NCI-H345 treated with DMSO at 0.1 percent for 48 hours (cell line): ENCODE data around the gene MMP13.
A peak's percentile ranks its signal among the peaks of the same experiment; 100 is the strongest.
"Not testable (repeated sequence)": the region's sequence is repeated elsewhere in the genome, so short reads cannot be mapped to it uniquely, and the experiment has no call there.

Source experiments
- DNase-seq: peaks from one replicate; lab custom pipeline; 2025; ENCODE audit not compliant: unreplicated experiment; lab: John Stamatoyannopoulos, UW

Gene MMP13

DNA sequence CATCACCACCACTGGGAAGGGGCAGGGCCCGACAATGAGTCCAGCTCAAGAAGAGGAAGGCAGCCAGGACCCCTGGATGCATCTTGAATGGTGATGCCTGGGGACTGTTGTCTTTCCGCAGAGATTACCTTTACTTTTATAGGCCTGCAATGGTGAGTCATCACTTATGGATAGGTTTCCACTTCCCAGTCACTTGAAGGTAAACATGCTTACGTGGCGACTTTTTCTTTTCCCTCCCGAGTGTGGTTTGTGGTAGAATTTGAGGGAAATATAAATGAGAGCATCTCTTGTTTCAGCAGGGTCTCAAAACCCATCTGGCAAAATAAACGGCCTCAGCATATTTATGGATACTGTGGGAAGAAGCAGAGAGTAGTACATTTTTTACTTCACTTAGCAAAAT, at the start of gene MMP13:
MMP13 (minus strand) TSS at position 109 of the 400 bp plus-strand sequence; CDS start at position 82, 27 bp downstream.
- DNase-seq = no peak

DNA sequence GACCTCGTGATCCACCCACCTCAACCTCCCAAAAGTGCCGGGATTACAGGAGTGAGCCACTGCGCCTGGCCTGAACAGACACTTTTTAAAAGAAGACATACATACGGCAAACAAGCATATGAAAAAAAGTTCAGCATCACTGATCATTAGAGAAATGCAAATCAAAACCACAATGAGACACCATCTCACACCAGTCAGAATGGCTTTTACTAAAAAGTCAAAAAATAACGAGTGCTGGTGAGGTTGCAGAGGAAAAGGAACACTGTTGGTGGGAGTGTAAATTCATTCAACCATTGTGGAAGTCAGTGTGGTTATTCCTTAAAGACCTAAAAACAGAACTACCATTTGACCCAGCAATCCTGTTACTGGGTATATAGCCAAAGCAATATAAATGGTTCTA, 48.7 kb upstream of the MMP13 start:
- DNase-seq = not testable (repeated sequence)

DNA sequence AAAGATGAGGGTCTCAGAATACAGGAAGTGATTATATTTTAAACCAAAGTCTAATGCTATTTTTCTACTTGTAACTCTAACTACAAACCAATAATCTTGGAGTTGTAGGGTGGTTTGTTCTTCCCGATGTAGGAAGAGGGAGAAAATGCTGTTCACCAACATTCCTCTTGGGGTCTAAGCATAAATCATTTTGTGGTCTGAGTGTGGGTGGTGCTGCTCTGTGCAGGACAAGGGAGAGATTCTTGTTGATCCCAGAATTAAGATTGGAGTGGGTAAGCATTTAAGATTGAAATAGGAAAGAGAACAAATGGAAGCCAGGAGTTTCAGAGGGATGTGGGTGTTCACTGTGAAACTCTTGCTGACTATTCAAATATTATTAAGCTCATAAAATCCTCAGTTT, 38.6 kb upstream of the MMP13 start:
- DNase-seq = no peak

DNA sequence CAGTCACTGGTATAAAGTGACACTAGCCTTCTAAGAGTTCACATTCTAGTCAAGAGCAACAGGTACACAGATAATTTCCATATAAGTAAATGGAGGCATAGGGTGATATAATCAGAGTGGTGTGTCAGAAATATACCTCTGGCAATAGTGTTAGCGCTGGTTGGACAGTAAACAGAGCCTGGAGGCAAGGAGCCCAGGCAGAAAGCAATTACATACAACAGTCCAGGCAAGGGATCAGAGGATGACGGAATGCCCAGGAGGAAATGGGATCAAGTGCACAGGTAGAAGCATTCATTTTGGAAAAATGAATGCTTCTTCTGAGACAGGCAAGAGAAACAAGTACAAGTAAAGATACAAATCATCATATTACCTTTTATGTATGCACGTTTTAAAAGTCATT, 36.2 kb upstream of the MMP13 start:
- no peak for DNase-seq

DNA sequence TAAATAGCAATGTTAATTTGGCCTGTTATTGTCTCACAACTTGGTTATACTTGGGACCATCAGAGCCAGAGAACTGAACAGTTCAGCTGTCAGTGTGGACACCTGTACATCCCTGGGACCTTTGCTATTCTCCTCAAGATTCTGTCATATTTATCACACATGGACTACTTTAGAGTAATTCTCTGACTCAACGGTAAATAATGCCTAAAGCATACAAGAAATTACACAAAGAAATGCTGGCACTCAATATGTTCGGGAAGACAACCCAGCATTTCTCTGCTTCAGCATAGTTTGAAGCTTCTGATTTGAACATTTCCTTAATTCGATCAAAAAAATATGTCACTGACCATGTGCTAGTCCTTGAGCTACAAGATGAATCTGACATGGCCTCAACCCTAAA, 34.6 kb upstream of the MMP13 start:
- DNase-seq = no peak

DNA sequence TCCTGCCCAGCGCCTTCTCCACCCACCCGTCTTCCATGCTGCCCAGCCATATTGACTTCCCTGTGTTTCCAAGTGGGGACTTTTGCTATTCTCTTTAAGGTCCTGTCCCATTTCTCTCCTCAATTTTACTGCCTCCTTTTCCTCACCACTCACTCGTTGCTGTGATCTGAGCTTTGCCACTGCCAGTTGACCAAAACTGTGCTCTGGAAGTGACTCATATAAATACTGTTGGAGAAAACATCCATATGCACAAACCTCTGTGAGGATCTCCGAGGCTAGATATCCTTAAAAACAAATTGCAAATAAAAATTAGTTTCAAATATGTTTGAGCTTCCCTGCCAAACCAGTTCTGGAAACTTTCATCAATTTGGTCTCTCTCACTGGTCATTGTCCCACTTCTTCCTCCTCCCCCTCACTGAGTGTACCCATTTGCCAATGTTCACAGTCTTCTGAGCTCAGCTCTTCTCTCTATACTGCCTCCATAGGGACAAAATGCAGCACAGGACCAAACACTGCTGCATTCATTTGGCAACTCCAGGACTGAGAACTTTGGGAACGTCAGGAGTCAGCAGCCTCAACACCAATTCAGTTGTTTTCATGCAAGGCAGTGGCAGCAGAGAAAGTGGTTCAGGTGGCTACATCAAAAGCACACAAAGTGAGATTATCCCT, 34.0 kb upstream of the MMP13 start:
- no peak for DNase-seq

DNA sequence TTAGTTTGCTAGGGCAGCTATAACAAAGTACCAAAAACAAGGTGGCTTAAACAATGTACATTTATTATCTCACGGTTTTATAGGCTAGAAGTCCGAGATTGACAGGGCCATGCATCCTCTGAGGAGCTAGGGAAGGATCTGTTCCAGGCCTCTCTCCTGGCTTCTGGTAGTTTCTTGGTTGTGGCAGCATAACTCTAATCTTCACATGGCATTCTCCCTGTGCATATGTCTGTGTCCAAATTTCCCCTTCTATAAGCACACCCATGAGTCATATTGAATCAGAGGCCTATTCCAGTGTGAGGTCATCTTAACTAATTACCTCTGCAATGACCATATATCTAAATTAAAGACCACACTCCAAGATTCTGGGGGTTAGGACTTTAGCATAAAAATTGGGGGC, 31.3 kb upstream of the MMP13 start:
- no peak for DNase-seq

DNA sequence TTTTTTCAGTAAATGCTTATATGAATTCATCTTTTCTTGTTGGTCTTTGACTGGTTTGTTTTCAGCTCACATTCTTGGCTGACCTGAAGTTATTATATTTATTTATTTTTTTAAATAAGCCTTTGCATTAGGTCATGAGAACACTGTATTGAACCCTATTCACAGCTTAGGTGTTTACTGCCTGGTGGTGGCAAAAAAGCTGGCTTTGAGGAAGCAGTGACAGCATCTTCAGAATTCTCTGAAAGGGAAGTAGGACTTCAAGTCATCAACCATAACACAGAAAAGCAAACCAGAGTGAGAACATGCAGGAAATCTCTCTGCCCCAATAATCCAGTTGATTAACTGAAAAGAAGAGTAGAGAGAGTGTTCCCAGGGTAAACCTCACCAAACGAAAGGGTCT, 30.3 kb upstream of the MMP13 start:
- no peak for DNase-seq

DNA sequence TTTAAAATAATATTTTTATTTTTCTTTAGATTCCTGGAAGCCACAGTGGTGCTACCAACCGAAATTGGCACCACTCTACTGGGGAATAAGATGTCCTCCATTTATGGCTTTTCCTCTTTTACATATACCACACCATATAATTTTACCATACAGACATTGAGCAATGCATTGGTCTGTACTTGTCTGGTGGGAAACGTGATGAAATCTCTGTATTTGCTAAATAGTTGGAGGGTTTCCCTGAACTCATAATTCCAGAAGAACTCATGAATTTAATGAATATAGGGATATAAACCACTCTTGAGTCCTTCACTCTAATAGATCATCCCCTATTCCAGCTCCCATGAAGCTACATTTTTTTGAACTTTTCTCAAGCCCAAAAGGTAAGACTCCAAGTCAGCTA, 28.0 kb upstream of the MMP13 start:
- no peak for DNase-seq

DNA sequence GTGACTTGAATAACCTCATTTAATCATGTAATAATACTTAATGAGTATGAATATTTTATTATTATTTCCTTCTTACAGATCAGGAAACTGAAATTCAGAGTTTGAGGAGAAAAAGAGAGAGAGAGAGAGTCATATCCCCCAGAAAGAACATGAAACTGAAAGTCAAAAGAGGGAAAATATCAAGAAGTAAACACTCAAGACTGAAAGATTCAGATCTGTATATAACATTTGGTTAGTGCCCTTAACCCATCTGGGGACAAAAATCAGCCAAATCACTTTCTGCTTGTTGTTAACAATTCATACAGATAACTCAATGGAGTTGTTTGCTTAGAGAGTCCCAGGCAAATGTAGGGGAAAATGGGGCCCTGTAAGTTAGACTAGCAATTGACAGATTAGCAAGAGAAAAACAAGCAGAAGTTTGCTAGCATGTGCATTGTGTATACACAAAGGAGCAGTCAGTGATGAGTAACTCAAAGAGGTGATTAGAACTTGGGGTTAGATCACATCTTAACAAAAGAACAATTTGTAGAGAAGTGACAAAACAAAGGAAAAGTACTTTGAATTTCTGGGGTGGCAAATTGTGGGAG, 25.9 kb upstream of the MMP13 start:
- no peak for DNase-seq

DNA sequence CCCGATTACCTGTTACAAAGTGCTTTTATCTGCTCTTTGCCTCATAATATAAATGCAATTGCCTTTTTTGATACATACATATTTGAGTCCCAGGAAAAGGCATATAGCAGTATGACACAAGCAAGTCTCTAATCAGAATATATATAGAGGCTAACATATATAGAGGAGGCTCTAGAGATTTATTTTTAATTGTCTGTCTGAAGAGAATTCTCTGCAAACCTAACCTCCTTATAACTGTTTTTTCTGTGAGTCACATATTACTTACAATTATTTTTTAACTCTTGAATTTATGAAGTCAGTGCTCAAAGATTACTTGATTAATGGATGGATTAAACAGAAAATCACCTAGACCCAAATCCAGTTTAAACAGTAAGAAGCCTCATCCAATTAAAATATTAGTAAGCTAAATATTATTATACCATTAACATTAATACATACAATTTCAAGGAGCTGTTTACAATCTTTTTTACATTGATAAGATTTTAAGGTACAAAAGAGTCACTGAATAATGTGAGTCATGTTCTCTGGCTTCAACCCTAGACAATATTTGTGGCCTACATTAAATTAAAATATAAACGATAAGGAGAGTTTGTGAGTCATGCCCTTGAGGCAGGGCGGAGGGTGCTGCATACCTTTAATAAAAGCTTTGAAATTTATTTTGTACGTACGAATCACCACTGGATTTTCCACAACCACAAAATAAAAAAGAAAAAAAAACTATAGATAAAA, 19.2 kb upstream of the MMP13 start:
- no peak for DNase-seq

DNA sequence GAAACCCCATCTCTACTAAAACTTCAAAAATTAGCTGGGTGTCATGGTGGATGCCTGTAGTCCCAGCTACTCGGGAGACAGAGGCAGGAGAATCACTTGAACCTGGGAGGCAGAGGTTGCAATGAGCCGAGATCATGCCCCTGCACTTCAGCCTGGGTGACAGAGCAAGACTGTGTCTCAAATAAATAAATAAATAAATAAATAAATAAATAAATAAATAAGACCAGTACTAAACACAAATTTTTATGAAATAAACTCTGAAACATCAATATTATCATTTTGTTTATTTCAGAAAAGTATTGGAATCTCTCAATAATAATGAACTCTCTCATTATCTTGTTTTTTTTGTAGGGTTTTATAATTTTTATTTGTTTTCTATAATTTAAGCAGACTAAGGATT, 18.2 kb upstream of the MMP13 start:
- DNase-seq = not testable (repeated sequence)

DNA sequence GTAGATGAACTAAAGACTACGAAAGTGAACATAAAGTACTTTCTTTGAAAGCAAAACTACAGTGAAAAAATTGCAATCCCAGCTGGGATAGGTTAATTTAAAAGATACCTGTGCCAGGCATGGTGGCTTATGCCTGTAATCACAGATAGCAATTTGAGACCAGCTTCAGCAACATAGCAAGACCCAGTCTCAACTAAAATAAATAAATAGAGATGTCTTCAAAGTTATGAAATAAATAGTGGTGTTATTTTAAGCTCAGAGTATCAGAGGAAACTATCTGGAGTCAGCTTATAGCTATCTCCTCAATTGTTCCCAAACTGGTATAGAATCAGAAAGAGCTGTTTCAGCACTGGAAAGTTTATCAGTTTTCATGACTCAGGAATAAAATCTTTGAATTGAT, 17.3 kb upstream of the MMP13 start:
- DNase-seq = no peak

DNA sequence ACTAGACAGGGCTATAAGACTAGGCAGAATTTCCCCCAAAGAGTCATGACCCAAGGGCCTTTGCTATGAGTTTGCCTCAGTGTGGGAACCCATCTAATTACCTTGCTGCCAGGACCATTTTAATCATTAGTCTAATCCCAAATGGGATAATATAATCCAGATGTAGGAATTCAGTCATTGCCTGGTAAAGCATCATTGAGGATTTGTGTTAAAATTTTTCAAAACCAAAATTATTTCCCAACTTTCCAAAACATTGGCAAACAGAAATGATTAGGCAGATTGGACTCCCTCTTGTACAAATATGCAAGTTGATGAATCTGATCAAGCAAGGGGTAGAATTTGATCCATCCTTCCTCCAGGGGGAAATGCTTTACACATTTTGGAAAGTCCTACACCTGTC, 16.2 kb upstream of the MMP13 start:
- DNase-seq = no peak

DNA sequence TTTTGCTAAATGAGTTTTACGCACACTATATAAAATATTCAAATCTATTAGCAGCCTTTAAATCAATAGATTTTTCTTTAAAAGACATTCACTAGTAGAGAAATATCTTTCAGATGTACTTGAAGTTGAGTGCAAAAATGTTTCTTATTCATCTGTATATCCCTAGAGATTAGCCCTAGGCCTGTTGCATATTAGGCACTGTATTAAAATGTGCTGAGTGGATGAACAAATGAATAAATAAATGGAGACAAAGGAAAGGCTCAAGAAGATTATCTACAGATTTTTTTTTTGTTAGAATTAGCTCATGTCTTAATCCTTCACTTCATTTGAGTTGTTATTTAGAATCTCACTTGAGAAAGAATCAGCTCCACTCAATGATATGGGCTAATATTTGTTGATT, 12.0 kb upstream of the MMP13 start:
- no peak for DNase-seq

DNA sequence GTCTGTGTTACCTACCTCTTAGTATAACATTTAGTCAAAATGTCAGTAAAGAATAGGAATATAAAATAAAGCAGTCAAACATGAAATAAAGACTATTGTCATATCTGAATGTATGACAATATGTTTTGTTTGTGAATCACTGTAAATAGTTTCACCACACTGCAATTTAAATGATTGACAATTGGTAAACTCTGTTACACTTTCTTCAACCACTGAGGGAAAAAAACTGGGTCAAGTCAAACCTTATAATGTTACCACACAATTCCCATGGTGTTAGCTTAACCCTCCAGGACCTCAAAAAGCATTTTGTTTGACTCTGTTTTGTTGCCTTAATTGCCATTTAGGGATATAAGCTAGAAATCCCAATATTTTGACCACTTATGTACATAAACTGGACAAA, 10.5 kb upstream of the MMP13 start:
- DNase-seq = no peak

DNA sequence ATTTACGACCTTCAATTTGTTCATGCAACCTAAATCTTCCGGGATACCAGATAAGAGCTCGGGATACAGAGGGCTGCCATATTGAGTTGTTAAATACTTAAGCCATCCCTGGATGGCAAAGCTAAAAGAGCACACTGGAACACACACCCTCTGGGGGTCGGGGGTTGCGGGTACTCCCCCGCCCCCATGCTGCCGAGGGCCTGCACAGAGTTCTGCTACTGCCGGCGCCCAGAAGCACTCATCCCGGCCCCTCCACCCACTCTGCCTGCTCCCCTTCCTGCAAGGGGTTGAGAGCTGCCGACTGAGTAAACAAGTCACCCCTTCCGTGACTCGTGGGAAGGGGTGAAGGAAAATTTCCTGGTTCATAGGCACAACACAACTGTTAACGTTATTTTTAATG, 9.3 kb upstream of the MMP13 start:
- DNase-seq = no peak

DNA sequence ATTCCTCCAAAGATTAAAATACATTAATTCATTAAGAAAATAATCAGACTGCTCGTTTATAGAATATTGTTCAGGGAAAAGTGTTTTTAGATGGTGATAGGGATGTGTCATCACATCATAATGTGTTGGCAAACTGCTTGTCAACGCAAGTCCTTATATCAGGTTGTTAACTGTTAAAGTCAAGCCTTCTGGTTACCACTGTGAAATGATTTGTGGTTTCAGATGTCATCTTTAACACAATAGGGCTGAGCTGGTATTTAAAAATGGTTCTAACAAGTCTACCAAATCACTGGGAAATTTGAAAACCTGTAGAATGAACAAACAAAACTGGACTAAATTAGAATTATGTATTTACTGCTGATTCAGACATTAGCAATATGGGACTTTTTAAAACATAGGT, 2.4 kb upstream of the MMP13 start:
- DNase-seq = no peak

DNA sequence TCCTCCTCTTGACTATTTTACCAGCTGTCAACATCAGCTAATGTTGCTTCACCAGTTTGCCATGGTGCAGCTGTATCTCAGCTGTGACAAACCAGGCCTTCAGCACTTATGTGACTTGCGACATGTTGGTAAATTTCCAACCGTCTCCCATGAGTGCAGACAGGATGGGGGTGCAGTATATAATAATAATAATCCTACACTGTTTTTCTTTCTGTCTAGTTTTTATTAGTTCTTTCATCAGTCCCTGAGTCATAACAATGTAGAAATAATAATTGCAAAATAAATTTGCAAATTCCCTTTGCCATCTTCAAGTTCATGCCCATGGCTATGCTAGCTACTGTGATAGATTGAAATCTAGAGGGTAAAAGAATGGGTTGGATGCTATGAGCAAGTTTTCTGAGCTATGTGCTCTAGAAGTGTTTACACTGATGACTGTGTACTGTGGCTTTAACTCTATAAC, 4.9 kb downstream of the MMP13 start:
- DNase-seq = no peak

DNA sequence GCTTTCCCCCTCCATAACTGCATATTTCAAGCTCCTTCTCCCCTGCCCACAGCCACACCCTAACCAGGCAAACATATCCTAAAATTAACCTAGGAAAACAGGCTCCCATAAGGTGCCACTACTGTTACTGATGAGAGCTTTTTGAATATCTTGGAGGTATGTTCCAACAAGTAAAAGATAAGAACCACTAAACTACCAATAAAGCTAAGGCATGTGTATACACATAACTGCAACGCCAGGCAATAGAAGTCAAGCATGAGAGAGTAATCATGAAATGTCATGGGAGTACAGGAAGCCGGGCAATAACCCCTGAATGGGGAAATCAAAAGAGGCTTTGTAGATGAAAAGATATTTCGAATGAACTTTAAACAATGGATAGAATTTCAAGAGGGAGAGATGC, 9.3 kb downstream of the MMP13 start:
- no peak for DNase-seq

DNA sequence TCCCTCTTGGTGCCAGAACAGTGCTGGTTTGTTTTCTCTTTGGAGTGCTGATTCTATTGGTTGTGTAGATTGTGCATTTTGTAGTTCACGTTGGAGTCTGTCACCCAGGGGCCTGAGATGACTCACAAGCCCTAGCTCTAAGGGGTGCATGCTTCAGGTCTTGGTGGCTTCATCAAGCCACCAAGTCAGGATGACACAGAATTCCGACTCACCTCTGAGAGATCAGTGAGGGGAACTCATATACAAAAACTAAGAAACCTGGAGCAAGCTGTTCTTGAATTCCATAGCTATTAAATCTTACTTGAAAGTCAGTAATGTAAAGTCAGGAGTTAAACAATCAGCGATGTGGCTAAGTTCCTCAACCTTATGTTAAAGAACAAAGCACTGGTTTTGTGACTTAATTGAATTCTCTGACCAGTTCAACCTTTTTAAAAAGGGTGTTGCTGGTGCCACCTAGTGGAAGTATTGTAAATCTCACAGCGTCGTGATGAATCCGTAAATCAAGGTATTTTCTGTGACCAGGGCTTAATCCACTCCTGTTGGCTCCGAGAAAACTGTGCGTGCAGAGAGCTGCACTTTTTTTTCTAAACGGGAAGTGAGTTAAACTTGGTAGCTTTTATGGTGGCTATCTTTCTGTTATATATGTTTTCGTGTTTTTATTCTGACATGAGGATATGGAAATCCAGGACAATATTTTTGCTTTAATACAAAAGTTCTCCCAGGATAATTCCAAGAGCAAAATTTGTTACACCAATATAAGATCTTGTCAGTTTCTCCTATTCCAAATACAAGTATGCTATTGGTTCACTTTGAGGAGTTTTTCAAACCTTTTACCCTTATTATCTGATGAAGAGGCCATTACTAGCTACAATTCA, 14.6 kb downstream of the MMP13 start:
- DNase-seq = peak; percentile 44
